Measurements from ENCODE around the gene JAKMIP1. TPM values are rescaled to one million over a fixed set of nuclear protein-coding genes. Genes with fewer than 3 reads are reported as not detected.

Gene JAKMIP1
- total RNA-seq, 1 experiment from 2014 or later: not detected

DNA sequence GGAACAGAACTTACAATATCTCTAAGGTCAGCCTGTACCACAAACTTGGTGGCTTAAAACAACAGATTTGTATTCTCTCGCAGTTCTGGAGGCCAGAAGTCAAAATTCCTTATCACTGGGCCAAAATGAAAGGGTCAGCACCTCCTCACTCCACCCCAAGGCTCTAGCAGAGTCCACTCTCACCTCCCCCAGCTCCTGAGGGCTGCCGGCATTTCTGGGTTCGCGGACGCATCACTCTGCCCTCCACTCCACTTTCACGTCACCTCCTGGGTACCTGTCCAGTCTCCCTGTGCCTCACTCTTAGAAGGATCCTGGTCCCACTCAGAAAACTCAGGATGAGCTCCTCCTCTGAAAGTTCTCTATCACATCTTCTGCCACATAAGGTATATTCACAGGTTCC, 34.6 kb downstream of the JAKMIP1 start:
- Histone ChIP-seq H3K27me3 (ENCODE audit: control insufficient read depth, insufficient read depth, low read length) (no peaks in the 10 kb centered on the region), H3K27ac (ENCODE audit: low read length) (no peak overlapping the region), H3K36me3 (ENCODE audit: control insufficient read depth, insufficient read depth, low read length) (no peaks in the 10 kb centered on the region), H3K9me3 (ENCODE audit: control insufficient read depth, insufficient read depth, low read depth, low read length) (no peaks in the 10 kb centered on the region), H3K4me1 (ENCODE audit: control insufficient read depth, insufficient read depth, low read length) (no peaks in the 10 kb centered on the region), H3K4me3 (ENCODE audit: low read depth in 2 of 2, low read length in 2 of 2) (no peak overlapping the region)
- BruUV-seq (replicated peaks): no TSS peak
- no peak for TF ChIP-seq SIN3A (IDR thresholded peaks at IDR 0.05; ENCODE audit: borderline replicate concordance, insufficient read depth, low read depth, low read length)
- no peak for TF ChIP-seq TCF7L2 (IDR thresholded peaks at IDR 0.05; ENCODE audit: low read depth, low read length)
- in situ Hi-C loops (cut with HindIII; ENCODE audit: low pct_unique_long_range_greater_than_20kb, low sequenced_read_pairs): no loop called here
- intact Hi-C loops (cut with micrococcal nuclease; ENCODE audit: unreplicated experiment): no loop called here
- DNase-seq (ENCODE audit: low read depth, low spot score) (no peak), ATAC-seq (no peak)
- ChIA-PET POLR2A (no interaction called here), CTCF (no interaction called here)

DNA sequence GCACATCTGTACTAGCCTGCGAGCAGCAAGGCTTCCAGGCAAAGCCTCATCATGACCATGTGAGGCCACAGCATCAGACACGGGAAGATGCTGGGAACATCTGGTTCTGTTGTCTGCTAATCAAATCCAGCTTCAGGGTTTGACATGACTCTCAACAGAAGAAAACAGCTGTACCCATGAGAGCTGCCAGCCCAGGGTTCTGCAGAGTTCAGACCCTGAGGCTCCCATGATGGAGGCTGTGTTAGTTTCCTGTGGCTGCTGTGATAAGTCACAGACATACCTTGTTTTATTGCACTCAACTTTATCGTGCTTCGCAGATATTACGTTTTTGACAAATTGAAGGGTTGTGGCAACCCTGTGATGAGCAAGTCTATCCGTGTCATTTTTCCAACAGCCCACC, 37.5 kb downstream of the JAKMIP1 start:
- no TSS peak for BruUV-seq (replicated peaks)
- TF ChIP-seq, protein P1, sequence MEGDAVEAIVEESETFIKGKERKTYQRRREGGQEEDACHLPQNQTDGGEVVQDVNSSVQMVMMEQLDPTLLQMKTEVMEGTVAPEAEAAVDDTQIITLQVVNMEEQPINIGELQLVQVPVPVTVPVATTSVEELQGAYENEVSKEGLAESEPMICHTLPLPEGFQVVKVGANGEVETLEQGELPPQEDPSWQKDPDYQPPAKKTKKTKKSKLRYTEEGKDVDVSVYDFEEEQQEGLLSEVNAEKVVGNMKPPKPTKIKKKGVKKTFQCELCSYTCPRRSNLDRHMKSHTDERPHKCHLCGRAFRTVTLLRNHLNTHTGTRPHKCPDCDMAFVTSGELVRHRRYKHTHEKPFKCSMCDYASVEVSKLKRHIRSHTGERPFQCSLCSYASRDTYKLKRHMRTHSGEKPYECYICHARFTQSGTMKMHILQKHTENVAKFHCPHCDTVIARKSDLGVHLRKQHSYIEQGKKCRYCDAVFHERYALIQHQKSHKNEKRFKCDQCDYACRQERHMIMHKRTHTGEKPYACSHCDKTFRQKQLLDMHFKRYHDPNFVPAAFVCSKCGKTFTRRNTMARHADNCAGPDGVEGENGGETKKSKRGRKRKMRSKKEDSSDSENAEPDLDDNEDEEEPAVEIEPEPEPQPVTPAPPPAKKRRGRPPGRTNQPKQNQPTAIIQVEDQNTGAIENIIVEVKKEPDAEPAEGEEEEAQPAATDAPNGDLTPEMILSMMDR (IDR thresholded peaks at IDR 0.05): no peak
- no peak for TF ChIP-seq POLR2AphosphoS5 (IDR thresholded peaks at IDR 0.05; ENCODE audit: low read depth, low read length)
- TF ChIP-seq SIN3A (IDR thresholded peaks at IDR 0.05; ENCODE audit: borderline replicate concordance, insufficient read depth, low read depth, low read length): no peak
- TF ChIP-seq, protein P2, sequence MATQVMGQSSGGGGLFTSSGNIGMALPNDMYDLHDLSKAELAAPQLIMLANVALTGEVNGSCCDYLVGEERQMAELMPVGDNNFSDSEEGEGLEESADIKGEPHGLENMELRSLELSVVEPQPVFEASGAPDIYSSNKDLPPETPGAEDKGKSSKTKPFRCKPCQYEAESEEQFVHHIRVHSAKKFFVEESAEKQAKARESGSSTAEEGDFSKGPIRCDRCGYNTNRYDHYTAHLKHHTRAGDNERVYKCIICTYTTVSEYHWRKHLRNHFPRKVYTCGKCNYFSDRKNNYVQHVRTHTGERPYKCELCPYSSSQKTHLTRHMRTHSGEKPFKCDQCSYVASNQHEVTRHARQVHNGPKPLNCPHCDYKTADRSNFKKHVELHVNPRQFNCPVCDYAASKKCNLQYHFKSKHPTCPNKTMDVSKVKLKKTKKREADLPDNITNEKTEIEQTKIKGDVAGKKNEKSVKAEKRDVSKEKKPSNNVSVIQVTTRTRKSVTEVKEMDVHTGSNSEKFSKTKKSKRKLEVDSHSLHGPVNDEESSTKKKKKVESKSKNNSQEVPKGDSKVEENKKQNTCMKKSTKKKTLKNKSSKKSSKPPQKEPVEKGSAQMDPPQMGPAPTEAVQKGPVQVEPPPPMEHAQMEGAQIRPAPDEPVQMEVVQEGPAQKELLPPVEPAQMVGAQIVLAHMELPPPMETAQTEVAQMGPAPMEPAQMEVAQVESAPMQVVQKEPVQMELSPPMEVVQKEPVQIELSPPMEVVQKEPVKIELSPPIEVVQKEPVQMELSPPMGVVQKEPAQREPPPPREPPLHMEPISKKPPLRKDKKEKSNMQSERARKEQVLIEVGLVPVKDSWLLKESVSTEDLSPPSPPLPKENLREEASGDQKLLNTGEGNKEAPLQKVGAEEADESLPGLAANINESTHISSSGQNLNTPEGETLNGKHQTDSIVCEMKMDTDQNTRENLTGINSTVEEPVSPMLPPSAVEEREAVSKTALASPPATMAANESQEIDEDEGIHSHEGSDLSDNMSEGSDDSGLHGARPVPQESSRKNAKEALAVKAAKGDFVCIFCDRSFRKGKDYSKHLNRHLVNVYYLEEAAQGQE (IDR thresholded peaks at IDR 0.05; ENCODE audit: insufficient read depth in 1 of 2, low read depth in 2 of 2, low read length in 1 of 2): no peak
- no peak for TF ChIP-seq TCF7L2 (IDR thresholded peaks at IDR 0.05; ENCODE audit: low read depth, low read length)
- no peaks in the 10 kb centered on the region for H3K36me3 ChIP-seq (ENCODE audit: control insufficient read depth, insufficient read depth, low read length)
- H3K9me3 ChIP-seq (ENCODE audit: control insufficient read depth, insufficient read depth, low read depth, low read length): no peaks in the 10 kb centered on the region
- H3K27ac ChIP-seq (ENCODE audit: low read length): no peak overlapping the region
- POLR2A ChIA-PET: no interaction called here
- CTCF ChIA-PET: no interaction called here
- intact Hi-C loops (cut with micrococcal nuclease; ENCODE audit: unreplicated experiment): no loop called here
- H3K4me1 ChIP-seq (ENCODE audit: control insufficient read depth, insufficient read depth, low read length): no peaks in the 10 kb centered on the region
- no peak for ATAC-seq
- no peaks in the 10 kb centered on the region for H3K27me3 ChIP-seq (ENCODE audit: control insufficient read depth, insufficient read depth, low read length)
- DNase-seq (ENCODE audit: low read depth, low spot score): no peak
- H3K4me3 ChIP-seq (ENCODE audit: low read depth in 2 of 2, low read length in 2 of 2): no peak overlapping the region
- in situ Hi-C loops (cut with HindIII; ENCODE audit: low pct_unique_long_range_greater_than_20kb, low sequenced_read_pairs): no loop called here

DNA sequence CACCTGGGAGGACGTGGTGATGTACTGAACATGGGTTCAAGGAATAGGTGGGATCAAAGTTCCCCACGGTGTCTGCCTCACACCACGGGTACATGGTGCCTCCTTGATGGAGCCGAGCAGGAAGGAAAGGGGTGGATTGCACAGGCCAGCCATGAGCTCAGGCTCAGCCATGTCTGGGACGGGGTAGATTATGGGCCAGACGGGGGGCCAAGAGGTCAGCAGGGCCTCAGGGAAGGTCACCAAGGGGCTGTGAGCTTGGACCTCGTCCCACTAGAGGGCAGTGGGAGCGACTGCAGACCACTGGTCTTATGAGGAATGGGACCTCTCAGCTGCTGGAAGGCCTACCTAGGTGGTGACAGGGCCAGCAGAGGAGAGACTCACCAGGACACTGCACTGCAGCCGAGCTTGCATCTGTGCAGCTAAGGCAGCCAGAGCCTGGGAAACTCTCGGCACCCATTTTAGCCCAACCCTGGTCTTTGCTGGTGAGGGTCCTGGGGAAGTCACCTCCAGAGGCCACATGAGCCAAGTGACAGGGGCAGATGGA, 38.4 kb downstream of the JAKMIP1 start:
- Histone ChIP-seq H3K27ac (ENCODE audit: low read length) (no peak overlapping the region), H3K36me3 (ENCODE audit: control insufficient read depth, insufficient read depth, low read length) (no peaks in the 10 kb centered on the region), H3K4me1 (ENCODE audit: control insufficient read depth, insufficient read depth, low read length) (no peaks in the 10 kb centered on the region), H3K9me3 (ENCODE audit: control insufficient read depth, insufficient read depth, low read depth, low read length) (no peaks in the 10 kb centered on the region), H3K27me3 (ENCODE audit: control insufficient read depth, insufficient read depth, low read length) (no peaks in the 10 kb centered on the region), H3K4me3 (ENCODE audit: low read depth in 2 of 2, low read length in 2 of 2) (no peak overlapping the region)
- DNase-seq (ENCODE audit: low read depth, low spot score): no peak
- in situ Hi-C loops (cut with HindIII; ENCODE audit: low pct_unique_long_range_greater_than_20kb, low sequenced_read_pairs): no loop called here
- intact Hi-C loops (cut with micrococcal nuclease; ENCODE audit: unreplicated experiment): no loop called here
- ATAC-seq: no peak
- ChIA-PET POLR2A (interaction anchor here (0.6 kb wide), 1 partner anchor 13 kb away, joined by 4 read pairs; no protein-coding TSS in a partner anchor), CTCF (no interaction called here)
- BruUV-seq (replicated peaks): no TSS peak
- TF ChIP-seq TCF7L2 (IDR thresholded peaks at IDR 0.05; ENCODE audit: low read depth, low read length) (no peak), SIN3A (IDR thresholded peaks at IDR 0.05; ENCODE audit: borderline replicate concordance, insufficient read depth, low read depth, low read length) (no peak), POLR2AphosphoS5 (IDR thresholded peaks at IDR 0.05; ENCODE audit: low read depth, low read length) (no peak)
